Muscle layer of duodenum (tissue), 2 donors: ENCODE data around the gene S100A14.

Experiments
- H3K27ac ChIP-seq: one replicate; pipeline ENCODE4 v1.7.0; 2013; ENCODE audit warnings: mild to moderate bottlenecking, low read length
- H3K27me3 ChIP-seq: one replicate; pipeline ENCODE4 v1.7.0; 2013; ENCODE audit warnings: low read depth, mild to moderate bottlenecking, control low read depth, low read length
- H3K36me3 ChIP-seq, 2 donors: one replicate each; pipeline ENCODE4 v1.7.0; 2013; ENCODE audit warnings: low read length in 2 of 2, control low read depth in 1 of 2, mild to moderate bottlenecking in 1 of 2; ENCODE audit not compliant: insufficient read depth in 2 of 2, control insufficient read depth in 1 of 2
- H3K4me1 ChIP-seq, 2 donors: one replicate each; pipeline ENCODE4 v1.7.0; 2013; ENCODE audit warnings: low read length in 2 of 2, mild to moderate bottlenecking in 2 of 2, control low read depth in 1 of 2, moderate library complexity in 1 of 2; ENCODE audit not compliant: insufficient read depth in 2 of 2, control insufficient read depth in 1 of 2
- H3K4me3 ChIP-seq, 2 donors: one replicate each; pipeline ENCODE4 v1.7.0; 2013; ENCODE audit warnings: low read length in 2 of 2, low read depth in 1 of 2, mild to moderate bottlenecking in 1 of 2
- H3K9me3 ChIP-seq, 2 donors: one replicate each; pipeline ENCODE4 v1.7.0; 2013; ENCODE audit warnings: low read length in 2 of 2, control low read depth in 1 of 2, mild to moderate bottlenecking in 1 of 2; ENCODE audit not compliant: control insufficient read depth in 1 of 2
- donor health status: healthy.

Gene S100A14

DNA sequence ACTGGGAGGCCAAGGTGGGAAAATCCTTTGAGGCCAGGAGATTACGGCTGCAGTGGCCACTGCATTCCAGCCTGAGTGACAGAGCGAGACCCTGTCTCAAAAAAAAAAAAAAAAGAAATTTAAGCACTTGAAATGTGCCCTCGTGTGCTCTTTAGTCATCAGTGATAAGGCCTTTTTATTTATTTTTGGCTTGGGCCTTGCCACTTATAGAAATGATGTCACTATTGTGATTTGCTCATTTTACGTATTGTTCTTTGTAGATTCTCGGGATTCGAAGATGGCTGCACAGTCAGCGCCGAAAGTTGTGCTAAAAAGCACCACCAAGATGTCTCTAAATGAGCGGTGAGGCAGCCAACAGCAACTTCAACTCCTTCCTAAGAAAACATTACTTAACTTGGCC, 20.2 kb upstream of the S100A14 start:
- Histone ChIP-seq H3K4me3 (no peak overlapping the region), H3K9me3 (no peaks in the 10 kb centered on the region), H3K27ac (no peak overlapping the region), H3K27me3 (no peaks in the 10 kb centered on the region), H3K36me3 (peaks cover 39 to 53% of the 10 kb centered on the region in 2 donors), H3K4me1 (peaks cover 0 to 37% of the 10 kb centered on the region in 2 donors)

DNA sequence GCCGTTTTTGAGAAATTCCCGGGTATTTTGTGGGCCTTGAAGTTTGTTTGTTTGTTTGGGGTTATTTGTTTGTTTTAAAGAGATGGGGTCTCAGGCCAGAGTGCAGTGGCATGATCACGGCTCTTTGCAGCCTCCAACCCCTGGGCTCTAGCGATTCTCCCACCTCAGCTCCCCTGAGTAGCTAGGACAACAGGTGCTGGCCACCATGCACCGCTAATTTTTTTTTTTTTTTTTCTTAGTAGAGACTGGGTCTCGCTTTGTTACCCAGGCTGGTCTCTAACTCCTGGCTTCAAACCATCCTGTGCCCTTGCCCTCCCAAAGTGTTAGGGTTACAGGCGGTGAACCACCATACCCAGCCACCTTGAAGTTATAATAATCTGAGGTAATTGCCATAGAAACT, 19.7 kb upstream of the S100A14 start:
- Histone ChIP-seq H3K27ac (no peak overlapping the region), H3K4me3 (peak overlapping the region in 1 of 2 donors; percentile 82), H3K36me3 (peaks cover 36 to 49% of the 10 kb centered on the region in 2 donors), H3K27me3 (no peaks in the 10 kb centered on the region), H3K4me1 (peaks cover 3 to 37% of the 10 kb centered on the region in 2 donors), H3K9me3 (no peaks in the 10 kb centered on the region)

DNA sequence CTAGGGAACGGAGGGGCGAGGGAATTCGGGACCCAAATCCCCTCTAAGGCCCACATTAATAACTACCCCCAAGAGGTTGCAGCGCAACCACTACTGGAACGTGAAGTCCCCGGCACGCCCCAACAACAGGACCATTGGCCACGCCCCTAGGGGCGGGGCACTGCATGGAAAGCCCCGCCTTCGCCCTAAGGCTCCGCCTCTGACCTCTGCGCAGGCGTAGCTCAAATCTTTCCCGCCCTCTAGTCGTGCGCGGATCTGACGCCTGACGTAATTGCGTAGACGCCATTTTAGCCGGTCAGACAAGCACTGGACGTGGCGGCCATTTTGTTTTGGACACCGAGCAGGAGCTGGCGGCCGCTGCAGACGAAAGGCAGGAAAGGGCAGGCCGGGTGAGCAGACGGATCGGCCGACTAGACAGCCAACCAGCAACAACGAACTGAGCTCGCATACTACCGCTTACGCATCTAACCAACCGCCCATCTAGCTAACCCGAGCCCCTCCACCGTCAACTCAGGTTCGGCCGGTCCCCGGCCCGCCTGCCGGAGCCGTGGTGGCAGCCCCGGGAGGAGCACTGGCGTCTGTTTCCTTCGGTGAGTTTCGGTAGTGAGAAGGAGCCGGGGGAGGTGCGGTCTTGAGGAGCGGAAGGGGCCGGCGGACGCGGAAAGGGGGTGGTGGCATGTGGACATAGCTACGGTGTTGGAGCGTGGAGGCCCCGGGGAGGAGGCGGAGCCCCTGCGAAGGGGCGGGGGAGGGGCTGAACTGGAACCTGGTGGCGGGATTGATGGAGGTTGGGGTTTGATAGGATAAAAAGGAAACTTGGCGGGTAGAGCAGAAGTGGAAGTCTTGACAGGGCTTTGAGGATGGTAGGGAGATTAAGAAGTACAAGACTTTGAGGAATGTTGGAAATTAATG, 17.9 kb upstream of the S100A14 start, which contains the start of gene CHTOP:
TSS of gene CHTOP (plus strand) at position 313 of the 912 bp plus-strand sequence. CDS start 2,523 bp downstream, outside the sequence.
- peak within 1 kb of the TSS; percentile 82 to 89 for H3K4me3 ChIP-seq
- H3K4me1 ChIP-seq = peaks cover 10 to 33% of the 10 kb centered on the region in 2 donors
- H3K27ac ChIP-seq = peak within 1 kb of the TSS; percentile 98
- H3K36me3 ChIP-seq = peaks cover 24 to 30% of the 10 kb centered on the region in 2 donors
- H3K27me3 ChIP-seq = no peaks in the 10 kb centered on the region
- no peaks in the 10 kb centered on the region for H3K9me3 ChIP-seq

DNA sequence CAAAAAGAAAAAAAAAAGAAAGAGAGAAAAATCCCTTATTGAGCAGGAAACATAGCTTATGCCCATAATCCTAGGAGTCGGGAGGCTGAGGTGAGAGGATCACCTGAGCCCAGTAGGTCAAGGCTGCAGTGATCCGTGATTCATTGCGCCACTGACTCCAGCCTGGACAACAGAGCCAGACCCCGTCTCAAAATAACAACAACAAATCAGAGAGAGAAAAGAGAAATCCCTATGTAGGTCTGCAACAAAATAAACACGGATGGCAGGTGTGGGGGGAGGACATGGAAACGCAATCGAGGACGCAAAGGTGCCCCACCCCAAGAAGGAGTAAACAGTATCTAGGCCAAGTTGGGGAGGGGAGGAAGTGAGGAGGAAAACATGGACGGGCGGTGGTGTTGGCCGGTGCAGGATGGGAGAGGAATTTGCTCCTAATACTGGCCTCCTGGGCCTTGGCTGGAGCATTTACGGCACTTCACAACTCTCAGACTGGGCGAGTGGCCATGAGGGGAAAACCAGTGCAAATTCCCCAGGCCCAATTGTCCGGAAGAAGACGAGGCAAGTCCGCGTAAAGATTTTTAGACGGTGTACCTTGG, 17.1 kb upstream of the S100A14 start:
- Histone ChIP-seq H3K4me3 (peak overlapping the region; percentile 82 to 89), H3K27me3 (no peaks in the 10 kb centered on the region), H3K9me3 (no peaks in the 10 kb centered on the region), H3K36me3 (peaks cover 18 to 23% of the 10 kb centered on the region in 2 donors), H3K4me1 (peaks cover 10 to 33% of the 10 kb centered on the region in 2 donors), H3K27ac (peak overlapping the region; percentile 98)

DNA sequence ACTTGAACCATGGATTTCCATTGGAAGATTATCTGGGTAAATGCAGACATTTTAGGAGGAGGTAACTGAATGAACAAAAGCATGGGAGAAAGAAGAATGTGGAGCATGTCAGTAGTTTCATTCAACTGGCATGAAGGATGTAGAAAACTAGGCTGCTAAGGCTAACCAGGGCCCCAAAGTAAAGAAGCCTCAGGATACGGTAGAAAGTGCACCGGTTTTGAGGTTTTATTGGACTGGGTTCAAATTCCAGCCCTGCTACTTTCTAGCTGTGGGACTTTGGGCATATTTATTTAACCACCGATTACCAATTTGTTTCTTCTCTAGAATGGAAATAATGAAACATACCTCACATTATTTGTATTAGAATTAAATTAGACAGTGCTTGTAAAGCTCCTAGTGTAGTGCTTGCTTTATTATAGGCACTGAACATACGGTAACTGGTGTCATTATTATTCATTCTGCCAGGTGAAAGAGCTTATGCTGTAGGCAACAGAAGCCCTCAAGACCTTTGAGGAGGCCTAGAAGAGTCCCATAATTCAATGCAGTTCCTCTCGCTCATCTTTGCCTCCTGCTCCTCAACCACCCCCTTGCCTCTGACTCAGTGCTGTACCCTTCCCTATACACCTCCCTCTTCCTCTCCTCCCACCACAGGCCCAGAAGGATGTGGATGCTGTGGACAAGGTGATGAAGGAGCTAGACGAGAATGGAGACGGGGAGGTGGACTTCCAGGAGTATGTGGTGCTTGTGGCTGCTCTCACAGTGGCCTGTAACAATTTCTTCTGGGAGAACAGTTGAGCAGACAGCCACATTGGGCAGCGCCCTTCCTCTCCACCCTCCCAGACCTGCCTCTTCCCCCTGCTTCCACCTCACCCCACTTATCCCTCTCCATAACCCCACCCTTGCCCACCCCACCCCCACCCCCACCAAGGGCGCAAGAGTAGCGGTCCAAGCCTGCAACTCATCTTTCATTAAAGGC, 15.2 kb upstream of the S100A14 start:
- peak overlapping the region; percentile 40 for H3K27ac ChIP-seq
- H3K36me3 ChIP-seq = peaks cover 1 to 4% of the 10 kb centered on the region in 2 donors
- no peaks in the 10 kb centered on the region for H3K9me3 ChIP-seq
- no peak overlapping the region for H3K4me3 ChIP-seq
- H3K27me3 ChIP-seq = no peaks in the 10 kb centered on the region
- peaks cover 21% of the 10 kb centered on the region in 2 donors for H3K4me1 ChIP-seq

DNA sequence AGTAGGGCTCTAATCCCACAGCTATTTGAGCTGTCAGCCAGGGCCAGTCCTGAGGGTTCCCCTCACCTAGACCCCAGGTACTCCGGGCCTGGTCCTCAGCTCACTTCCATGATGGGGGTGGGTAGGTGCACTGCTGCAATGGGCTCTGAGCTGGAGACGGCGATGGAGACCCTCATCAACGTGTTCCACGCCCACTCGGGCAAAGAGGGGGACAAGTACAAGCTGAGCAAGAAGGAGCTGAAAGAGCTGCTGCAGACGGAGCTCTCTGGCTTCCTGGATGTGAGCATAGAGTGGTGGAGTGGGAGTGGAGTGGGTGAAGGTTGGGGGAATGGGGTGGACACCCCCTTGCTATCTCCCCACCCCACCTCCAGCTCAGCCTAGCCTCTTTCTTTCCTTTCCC, 14.3 kb upstream of the S100A14 start:
- peaks cover 18 to 28% of the 10 kb centered on the region in 2 donors for H3K4me1 ChIP-seq

DNA sequence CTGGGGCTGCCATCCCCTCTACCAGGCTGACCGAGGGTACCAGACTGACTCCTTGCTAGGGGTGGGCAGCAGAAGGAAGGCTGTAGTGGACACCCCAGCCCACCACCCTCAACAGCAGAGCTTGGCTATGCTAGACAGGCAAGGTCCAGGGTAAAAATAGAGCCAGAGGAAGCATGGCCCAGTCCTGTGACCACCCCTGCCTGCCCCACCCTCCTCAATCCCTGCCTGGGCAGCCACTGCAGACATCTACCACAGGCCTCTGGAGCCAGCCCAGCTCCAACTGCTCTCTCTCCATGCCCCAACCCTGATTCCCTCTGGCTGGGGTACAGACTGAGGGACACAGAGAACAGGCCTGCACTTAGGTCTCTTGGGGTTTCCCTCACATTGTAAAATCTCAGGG, 13.8 kb upstream of the S100A14 start:
- Histone ChIP-seq H3K36me3 (peaks cover 0 to 4% of the 10 kb centered on the region in 2 donors), H3K4me1 (peaks cover 16 to 29% of the 10 kb centered on the region in 2 donors), H3K4me3 (no peak overlapping the region), H3K9me3 (no peaks in the 10 kb centered on the region), H3K27me3 (no peaks in the 10 kb centered on the region), H3K27ac (no peak overlapping the region)

More for the DNA sequence above, 14.3 kb upstream of the S100A14 start:
- Histone ChIP-seq H3K36me3 (peaks cover 0 to 4% of the 10 kb centered on the region in 2 donors), H3K27me3 (no peaks in the 10 kb centered on the region), H3K4me3 (no peak overlapping the region), H3K9me3 (no peaks in the 10 kb centered on the region), H3K27ac (no peak overlapping the region)

DNA sequence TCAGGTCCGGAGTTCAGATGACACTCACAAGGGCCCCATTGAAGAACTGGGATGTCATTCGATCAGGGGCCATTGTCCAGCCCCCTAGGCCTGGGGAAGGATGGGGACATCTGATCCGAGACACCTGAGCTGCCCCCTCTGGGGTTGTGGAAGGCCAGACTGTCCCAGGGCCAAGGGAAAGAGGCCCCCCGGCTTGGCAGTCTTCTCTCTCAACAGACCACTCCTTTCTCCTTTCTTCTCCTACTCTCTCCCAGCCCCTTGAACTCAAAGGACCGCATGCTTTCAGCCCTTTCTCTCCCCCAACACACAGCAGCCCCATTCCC, 13.2 kb upstream of the S100A14 start:
- H3K4me3 ChIP-seq = no peak overlapping the region
- H3K9me3 ChIP-seq = no peaks in the 10 kb centered on the region
- peaks cover 0 to 4% of the 10 kb centered on the region in 2 donors for H3K36me3 ChIP-seq
- H3K27ac ChIP-seq = no peak overlapping the region
- no peaks in the 10 kb centered on the region for H3K27me3 ChIP-seq
- peaks cover 22 to 29% of the 10 kb centered on the region in 2 donors for H3K4me1 ChIP-seq

DNA sequence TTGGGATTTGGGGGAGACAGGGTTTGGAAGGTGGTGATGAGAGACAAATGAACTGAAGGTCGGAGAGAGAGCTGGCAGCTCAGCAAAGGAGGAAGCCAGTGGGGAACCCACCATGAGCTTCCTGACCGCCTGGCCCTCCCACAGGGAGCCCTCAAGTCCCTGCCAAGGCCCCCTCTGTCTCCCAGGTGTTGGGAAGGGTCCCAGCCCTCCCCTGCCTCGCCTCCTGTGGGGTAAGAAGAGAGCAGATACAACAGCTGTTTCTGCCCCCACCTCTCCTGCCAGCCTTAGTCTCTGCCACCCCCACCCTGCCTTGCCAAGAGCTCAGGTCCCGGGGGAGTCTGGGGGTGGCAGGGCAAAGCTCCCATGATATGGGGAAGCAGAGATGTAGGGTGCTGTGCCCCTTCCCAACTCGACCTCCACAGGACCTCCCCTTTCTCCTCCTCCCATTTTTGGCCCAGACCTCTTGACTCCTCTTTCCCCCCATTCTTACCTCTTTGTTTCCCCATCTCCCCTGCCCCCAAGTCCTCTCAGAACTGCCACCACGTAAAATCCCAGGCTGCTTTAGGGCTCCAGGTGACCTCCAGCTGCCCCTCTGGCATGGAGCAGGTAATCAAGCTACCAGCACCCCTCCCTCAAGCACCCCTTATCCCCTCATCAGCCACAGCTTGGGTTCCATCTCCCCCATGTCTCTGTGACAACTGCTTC, 12.7 kb upstream of the S100A14 start:
- peaks cover 28 to 29% of the 10 kb centered on the region in 2 donors for H3K4me1 ChIP-seq
- no peaks in the 10 kb centered on the region for H3K27me3 ChIP-seq
- H3K9me3 ChIP-seq = no peaks in the 10 kb centered on the region
- H3K27ac ChIP-seq = no peak overlapping the region
- no peaks in the 10 kb centered on the region for H3K36me3 ChIP-seq
- H3K4me3 ChIP-seq = no peak overlapping the region

DNA sequence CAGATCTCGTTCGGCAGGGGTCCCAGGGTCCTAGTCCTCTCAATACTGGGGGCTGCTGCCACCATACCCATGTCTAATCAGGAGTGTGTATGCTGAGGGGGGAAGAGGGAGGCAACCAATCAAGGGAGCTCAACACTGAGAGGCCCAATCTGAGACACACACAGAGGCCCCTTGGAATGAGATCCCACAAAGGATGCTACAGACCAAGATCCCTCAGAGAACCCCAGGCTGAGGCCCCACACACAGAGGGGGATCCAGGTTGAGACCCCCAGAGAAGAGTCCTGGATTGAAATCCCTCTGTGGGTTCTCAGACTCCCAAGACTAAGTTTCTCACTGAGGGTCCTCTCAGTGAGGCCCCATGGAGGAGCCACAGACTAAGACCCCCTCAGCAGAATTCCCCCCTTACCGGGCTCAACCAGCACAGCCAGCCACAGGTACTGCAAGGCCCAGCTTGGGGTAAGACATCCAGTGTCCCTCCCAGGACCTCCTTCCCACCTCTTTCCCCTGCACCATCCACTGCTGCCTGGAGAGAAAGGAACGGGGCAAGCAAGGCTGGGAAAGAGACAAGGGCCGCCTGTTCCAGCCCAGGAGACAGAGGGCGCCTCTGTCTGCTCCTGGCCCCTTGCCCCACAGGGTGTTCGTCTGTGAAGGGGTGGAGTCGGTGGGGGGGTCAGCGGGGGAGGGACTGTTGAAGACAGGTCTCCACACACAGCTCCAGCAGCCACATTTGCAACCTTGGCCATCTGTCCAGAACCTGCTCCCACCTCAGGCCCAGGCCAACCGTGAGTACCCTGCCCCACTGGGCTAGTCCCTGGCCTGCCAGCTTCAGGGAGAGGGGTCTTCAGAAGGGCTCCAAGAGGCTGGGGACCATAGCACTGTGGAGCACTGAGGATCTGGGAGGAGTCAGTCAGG, 11.8 kb upstream of the S100A14 start, which contains the start of gene S100A1:
TSS of gene S100A1 (plus strand) at position 720 of the 912 bp plus-strand sequence. CDS start 2,088 bp downstream, outside the sequence.
- H3K4me3 ChIP-seq = peak within 1 kb of the TSS; percentile 58 to 71
- H3K27me3 ChIP-seq = no peaks in the 10 kb centered on the region
- no peaks in the 10 kb centered on the region for H3K9me3 ChIP-seq
- peak within 1 kb of the TSS; percentile 88 for H3K27ac ChIP-seq
- no peaks in the 10 kb centered on the region for H3K36me3 ChIP-seq
- H3K4me1 ChIP-seq = peaks cover 26 to 29% of the 10 kb centered on the region in 2 donors
